ENCODE results near the gene TXNDC12. TPM values are rescaled to one million over a fixed set of nuclear protein-coding genes. Genes with fewer than 3 reads are reported as not detected.
"Not testable (repeated sequence)": the region's sequence is repeated elsewhere in the genome, so short reads cannot be mapped to it uniquely, and the experiment has no call there.

The TXNDC12 gene
- polyA plus RNA-seq, 2 of the 4 experiments (the other 2 are of a cell fraction), result 59.7 to 65.2 TPM

DNA sequence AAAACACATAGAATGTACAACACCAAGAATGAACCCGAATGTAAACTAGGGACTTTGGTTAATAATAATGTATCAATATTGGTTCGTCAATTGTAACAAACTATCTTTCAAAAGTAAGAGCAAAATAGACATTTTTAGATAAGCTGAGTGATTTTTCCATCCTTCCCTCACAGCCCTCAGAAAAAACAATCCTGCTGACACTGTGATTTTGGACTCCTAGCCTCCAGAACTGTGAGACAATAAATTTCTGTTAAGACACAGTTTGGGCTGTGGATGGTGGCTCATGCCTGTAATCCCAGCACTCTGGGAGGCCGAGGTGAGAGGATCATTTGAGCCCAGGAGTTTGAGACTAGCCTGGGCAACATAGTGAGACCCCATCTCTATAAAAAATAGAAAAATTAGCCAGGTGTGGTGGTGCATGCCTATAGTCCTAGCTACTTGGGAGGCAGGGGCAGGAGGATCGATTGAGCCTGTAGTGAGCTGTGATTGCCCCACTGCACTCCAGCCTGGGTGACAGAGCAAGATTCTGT lies 9.3 kb downstream of the TXNDC12 start:
- H3K4me1 ChIP-seq; POLR2A ChIA-PET; FAIRE-seq; H3K27ac ChIP-seq; CTCF ChIA-PET; H3K4me2 ChIP-seq; DNase-seq (ENCODE audit: low read depth in 1 of 2, low spot score in 1 of 2); H3K4me3 ChIP-seq; H3K9me3 ChIP-seq; ATAC-seq: not testable (repeated sequence)
- WGBS (ENCODE audit: missing lambda C conversion rate), result 89% methylated on average over 4 of the region's 4 CpGs

- no peak overlapping the region for H3K4me3 ChIP-seq
- 95% methylated on average over 2 of the region's 2 CpGs for WGBS (ENCODE audit: missing lambda C conversion rate)
- POLR2A ChIA-PET, result no interaction called here
- CTCF ChIA-PET, result no interaction called here
- ATAC-seq (no peak), FAIRE-seq (no peak), DNase-seq (ENCODE audit: low read depth in 1 of 2, low spot score in 1 of 2) (no peak)
- no peaks in the 10 kb centered on the region for H3K4me1 ChIP-seq
- no peaks in the 10 kb centered on the region for H3K9me3 ChIP-seq
- no peak overlapping the region for H3K27ac ChIP-seq
- TF ChIP-seq RFX5 (IDR thresholded peaks at IDR 0.05) (no peak), ZNF302 (CRISPR knock-in tag; IDR thresholded peaks at IDR 0.05) (no peak), CHD4 (IDR thresholded peaks at IDR 0.05; ENCODE audit: borderline replicate concordance) (no peak), CEBPB (IDR thresholded peaks at IDR 0.05) (no peak), RNF2 (IDR thresholded peaks at IDR 0.05; ENCODE audit: borderline replicate concordance, low read depth) (no peak), NFE2L2 (conservative IDR thresholded peaks at IDR 0.05; ENCODE audit: low read length) (no peak), EHMT2 (IDR thresholded peaks at IDR 0.05; ENCODE audit: low read depth) (no peak), EHF (CRISPR knock-in tag; IDR thresholded peaks at IDR 0.05) (no peak), POLR2AphosphoS2 (conservative IDR thresholded peaks at IDR 0.05; ENCODE audit: low read length) (no peak)
- TF ChIP-seq, protein P1, sequence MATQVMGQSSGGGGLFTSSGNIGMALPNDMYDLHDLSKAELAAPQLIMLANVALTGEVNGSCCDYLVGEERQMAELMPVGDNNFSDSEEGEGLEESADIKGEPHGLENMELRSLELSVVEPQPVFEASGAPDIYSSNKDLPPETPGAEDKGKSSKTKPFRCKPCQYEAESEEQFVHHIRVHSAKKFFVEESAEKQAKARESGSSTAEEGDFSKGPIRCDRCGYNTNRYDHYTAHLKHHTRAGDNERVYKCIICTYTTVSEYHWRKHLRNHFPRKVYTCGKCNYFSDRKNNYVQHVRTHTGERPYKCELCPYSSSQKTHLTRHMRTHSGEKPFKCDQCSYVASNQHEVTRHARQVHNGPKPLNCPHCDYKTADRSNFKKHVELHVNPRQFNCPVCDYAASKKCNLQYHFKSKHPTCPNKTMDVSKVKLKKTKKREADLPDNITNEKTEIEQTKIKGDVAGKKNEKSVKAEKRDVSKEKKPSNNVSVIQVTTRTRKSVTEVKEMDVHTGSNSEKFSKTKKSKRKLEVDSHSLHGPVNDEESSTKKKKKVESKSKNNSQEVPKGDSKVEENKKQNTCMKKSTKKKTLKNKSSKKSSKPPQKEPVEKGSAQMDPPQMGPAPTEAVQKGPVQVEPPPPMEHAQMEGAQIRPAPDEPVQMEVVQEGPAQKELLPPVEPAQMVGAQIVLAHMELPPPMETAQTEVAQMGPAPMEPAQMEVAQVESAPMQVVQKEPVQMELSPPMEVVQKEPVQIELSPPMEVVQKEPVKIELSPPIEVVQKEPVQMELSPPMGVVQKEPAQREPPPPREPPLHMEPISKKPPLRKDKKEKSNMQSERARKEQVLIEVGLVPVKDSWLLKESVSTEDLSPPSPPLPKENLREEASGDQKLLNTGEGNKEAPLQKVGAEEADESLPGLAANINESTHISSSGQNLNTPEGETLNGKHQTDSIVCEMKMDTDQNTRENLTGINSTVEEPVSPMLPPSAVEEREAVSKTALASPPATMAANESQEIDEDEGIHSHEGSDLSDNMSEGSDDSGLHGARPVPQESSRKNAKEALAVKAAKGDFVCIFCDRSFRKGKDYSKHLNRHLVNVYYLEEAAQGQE (IDR thresholded peaks at IDR 0.05), result no peak
- TF ChIP-seq, protein P2, sequence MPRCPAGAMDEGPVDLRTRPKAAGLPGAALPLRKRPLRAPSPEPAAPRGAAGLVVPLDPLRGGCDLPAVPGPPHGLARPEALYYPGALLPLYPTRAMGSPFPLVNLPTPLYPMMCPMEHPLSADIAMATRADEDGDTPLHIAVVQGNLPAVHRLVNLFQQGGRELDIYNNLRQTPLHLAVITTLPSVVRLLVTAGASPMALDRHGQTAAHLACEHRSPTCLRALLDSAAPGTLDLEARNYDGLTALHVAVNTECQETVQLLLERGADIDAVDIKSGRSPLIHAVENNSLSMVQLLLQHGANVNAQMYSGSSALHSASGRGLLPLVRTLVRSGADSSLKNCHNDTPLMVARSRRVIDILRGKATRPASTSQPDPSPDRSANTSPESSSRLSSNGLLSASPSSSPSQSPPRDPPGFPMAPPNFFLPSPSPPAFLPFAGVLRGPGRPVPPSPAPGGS (IDR thresholded peaks at IDR 0.05), result no peak
- no peak overlapping the region for H3K4me2 ChIP-seq
Measured at GRCh38 chr1:52045236-52045635, 9.8 kb downstream of the TXNDC12 start.

- DNase-seq (ENCODE audit: low read depth in 1 of 2, low spot score in 1 of 2), result no peak
- POLR2A ChIA-PET, result interaction anchor here (0.7 kb wide), 1 partner anchor 13 kb away, joined by 3 read pairs; the partner anchor contains the start of gene TXNDC12
- FAIRE-seq, result no peak
Measured at GRCh38 chr1:52041551-52042185, 13.3 kb downstream of the TXNDC12 start.

More at GRCh38 chr1:52041551-52042185, 13.3 kb downstream of the TXNDC12 start:
- ATAC-seq, result no peak
- Histone ChIP-seq H3K4me2 (no peak overlapping the region), H3K9me3 (no peaks in the 10 kb centered on the region), H3K4me3 (no peak overlapping the region), H3K4me1 (peaks cover 14% of the 10 kb centered on the region), H3K27ac (no peak overlapping the region)
- TF ChIP-seq, protein P3, sequence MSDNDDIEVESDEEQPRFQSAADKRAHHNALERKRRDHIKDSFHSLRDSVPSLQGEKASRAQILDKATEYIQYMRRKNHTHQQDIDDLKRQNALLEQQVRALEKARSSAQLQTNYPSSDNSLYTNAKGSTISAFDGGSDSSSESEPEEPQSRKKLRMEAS (IDR thresholded peaks at IDR 0.05), result no peak
- TF ChIP-seq ZNF302 (CRISPR knock-in tag; IDR thresholded peaks at IDR 0.05) (no peak), PHF8 (IDR thresholded peaks at IDR 0.05; ENCODE audit: borderline replicate concordance, low read depth) (no peak), HDAC2 (IDR thresholded peaks at IDR 0.05) (no peak), NFE2L2 (conservative IDR thresholded peaks at IDR 0.05; ENCODE audit: low read length) (no peak), ZSCAN20 (CRISPR knock-in tag; IDR thresholded peaks at IDR 0.05) (no peak), SREBF2 (IDR thresholded peaks at IDR 0.05) (no peak), NR3C1 (IDR thresholded peaks at IDR 0.05) (no peak), KDM1A (IDR thresholded peaks at IDR 0.05; ENCODE audit: low read depth) (no peak), CBX2 (IDR thresholded peaks at IDR 0.05; ENCODE audit: borderline replicate concordance, low read depth) (no peak), POLR2A (IDR thresholded peaks at IDR 0.05; ENCODE audit: low read length) (no peak), POLR2AphosphoS2 (conservative IDR thresholded peaks at IDR 0.05; ENCODE audit: low read length) (no peak), ESRRA (IDR thresholded peaks at IDR 0.05; ENCODE audit: borderline replicate concordance, low read length) (no peak), HOXB13 (CRISPR knock-in tag; IDR thresholded peaks at IDR 0.05; ENCODE audit: low read depth) (no peak)
- CTCF ChIA-PET, result interaction anchor here (0.6 kb wide), 1 partner anchor 112 kb away, joined by 3 read pairs; no protein-coding TSS in a partner anchor
- 91% methylated on average over 4 of the region's 4 CpGs for WGBS (ENCODE audit: missing lambda C conversion rate)
